VCaP (cell line): ENCODE data around the gene ARFGEF2.
"Not testable (repeated sequence)": the region's sequence is repeated elsewhere in the genome, so short reads cannot be mapped to it uniquely, and the experiment has no call there.

Source experiments
- H3K27ac ChIP-seq: fragments of 450-650 bp; 2 replicates; pipeline ENCODE4 v1.5.1; 2017
- TF ChIP-seq, protein P1 (sequence below): fragments of 450-650 bp; conservative IDR thresholded peaks from 2 replicates; pipeline ENCODE4 v1.5.1; 2017; ENCODE audit warnings: mild to moderate bottlenecking, moderate library complexity

The ARFGEF2 gene

DNA sequence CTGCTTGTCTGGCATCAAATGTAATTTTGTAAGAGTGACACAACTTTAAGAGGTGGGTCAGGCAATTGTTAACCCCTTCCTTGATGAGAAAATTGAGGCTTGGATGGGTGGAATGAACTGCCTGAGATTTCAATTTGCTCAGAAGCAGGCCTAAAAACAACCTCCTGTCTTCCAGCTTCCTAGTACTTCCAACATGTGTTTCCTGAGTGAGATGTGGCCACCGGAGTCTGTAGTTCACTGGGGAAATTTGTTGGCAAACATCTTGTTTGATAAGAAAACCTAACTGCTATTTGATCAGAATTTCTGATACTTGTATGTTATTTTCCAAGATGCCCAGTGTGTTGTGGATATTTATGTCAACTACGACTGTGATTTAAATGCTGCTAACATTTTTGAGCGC lies 51.3 kb downstream of the ARFGEF2 start:
- TF ChIP-seq, protein P1, sequence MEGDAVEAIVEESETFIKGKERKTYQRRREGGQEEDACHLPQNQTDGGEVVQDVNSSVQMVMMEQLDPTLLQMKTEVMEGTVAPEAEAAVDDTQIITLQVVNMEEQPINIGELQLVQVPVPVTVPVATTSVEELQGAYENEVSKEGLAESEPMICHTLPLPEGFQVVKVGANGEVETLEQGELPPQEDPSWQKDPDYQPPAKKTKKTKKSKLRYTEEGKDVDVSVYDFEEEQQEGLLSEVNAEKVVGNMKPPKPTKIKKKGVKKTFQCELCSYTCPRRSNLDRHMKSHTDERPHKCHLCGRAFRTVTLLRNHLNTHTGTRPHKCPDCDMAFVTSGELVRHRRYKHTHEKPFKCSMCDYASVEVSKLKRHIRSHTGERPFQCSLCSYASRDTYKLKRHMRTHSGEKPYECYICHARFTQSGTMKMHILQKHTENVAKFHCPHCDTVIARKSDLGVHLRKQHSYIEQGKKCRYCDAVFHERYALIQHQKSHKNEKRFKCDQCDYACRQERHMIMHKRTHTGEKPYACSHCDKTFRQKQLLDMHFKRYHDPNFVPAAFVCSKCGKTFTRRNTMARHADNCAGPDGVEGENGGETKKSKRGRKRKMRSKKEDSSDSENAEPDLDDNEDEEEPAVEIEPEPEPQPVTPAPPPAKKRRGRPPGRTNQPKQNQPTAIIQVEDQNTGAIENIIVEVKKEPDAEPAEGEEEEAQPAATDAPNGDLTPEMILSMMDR = no peak
- no peak overlapping the region for H3K27ac ChIP-seq

DNA sequence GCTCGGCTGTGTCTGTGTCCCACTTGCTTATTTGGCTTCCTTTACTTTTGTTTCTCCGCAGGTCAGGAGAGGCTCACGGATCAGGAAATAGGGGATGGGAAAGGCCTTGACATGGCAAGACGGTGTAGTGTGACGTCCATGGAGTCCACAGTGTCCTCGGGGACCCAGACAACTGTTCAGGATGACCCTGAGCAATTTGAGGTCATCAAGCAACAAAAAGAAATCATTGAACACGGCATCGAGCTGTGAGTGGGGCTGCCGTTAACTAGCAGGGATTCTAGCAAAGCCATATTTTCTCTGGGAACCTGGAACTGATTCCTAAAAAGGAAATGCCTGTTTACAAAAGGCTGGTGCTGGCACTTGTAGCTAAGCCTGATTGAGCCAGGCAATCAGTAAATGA lies 54.4 kb downstream of the ARFGEF2 start:
- peak overlapping the region; percentile 24 for H3K27ac ChIP-seq

DNA sequence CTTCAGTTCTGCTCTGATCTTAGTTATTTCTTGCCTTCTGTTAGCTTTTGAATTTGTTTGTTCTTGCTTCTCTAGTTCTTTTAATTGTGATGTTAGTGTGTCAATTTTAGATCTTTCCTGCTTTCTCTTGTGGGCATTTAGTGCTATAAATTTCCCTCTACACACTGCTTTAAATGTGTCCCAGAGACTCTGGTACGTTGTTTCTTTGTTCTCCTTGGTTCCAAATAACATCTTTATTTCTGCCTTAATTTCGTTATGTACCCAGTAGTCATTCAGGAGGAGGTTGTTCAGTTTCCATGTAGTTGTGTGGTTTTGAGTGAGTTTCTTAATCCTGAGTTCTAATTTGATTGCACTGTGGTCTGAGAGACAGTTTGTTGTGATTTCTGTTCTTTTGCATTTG lies 58.5 kb downstream of the ARFGEF2 start:
- H3K27ac ChIP-seq = not testable (repeated sequence)

More for the DNA sequence above, 54.4 kb downstream of the ARFGEF2 start:
- TF ChIP-seq, protein P1 = no peak

DNA sequence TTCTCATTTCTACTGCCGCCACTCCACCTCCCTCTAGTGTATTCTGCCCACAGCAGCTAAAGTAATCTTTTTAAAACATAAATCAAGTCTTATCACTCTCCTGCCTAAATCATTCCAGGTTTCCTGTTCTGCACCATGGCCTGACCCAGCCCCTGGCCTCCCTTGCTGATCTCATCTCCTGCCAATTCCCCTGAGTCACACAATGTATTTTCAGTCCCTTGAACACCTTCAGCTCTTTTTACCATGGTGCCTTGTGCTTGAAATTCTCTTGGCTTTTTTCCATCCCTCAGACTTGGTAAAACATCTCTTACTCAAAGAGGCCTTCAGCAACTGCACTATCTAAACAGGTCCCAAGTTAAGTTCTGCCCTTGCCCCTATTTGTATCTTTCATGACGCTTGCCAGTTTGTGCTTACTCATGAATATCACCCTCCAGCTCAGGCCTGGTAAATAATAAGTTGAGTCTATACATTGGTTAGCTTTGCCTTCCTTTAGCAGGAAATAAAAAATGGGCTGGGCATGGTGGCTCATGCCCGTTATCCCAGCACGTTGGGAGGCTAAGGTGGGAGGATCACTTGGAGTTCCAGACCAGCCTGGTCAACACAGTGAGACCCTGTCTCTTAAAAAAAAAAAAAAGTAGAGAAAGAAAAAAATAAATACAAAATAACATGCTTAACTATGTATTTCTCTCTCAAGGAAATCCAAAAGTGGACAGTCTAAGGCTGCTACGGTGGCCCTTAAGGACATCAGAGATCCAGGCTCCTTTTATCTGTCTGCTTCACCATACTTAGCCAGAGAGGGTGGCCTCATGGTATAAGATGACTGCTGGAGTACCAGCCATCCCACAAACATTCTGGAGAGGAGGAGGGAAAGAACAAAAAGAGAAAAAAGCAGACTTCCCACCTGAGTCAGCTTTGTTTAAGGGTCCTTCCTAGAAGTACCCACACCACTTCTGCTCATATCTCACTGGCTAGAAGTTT lies 62.2 kb downstream of the ARFGEF2 start:
- H3K27ac ChIP-seq = no peak overlapping the region
- TF ChIP-seq, protein P1 = no peak

DNA sequence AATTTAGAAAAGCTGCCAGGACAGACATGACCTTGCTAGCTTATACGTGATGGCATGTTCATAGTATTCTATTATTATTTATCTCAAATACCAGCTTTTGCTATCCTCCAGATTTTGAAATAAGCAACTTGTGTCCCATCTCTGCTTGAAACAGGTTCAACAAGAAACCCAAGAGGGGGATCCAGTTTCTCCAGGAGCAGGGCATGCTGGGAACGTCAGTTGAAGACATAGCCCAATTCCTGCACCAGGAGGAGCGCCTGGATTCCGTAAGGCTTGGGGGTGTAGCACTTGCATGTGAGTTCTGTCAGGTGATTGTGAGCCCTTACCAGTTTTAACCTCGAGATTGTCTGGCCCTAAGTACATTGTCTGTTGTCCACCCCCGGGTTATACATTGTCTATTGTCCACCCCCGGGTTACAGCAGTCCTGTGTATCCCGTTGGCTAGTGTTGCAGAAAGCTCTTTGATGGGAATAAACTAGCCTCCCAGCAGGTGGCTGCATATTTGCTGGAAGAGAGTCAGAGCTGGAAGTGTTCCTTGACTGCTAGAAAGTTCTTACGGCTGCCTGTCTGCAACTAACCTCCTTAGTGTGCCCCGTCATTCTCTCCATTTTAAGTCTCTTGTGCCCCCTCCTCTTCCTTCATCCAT lies 63.2 kb downstream of the ARFGEF2 start:
- TF ChIP-seq, protein P1 = no peak
- H3K27ac ChIP-seq = no peak overlapping the region

DNA sequence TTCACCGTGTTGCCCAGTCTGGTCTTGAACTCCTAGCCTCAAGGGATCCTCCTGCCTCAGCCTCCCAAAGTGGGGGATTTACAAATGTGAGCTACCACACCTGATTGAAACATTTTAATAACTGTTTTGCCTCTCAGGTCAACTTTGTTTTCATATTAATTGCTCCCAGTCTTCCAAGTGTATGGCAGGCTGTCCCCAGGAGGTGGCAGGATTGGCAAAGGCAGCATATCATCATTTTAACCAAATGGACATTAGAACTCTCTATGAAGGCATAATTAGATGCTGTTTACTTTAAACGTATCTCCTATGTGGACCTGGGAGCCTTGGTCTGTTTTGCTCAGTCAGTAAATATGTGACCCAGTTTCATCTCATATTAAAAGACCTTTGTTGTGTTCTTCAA lies 65.4 kb downstream of the ARFGEF2 start:
- TF ChIP-seq, protein P1 = peak; percentile 77
- H3K27ac ChIP-seq = no peak overlapping the region

DNA sequence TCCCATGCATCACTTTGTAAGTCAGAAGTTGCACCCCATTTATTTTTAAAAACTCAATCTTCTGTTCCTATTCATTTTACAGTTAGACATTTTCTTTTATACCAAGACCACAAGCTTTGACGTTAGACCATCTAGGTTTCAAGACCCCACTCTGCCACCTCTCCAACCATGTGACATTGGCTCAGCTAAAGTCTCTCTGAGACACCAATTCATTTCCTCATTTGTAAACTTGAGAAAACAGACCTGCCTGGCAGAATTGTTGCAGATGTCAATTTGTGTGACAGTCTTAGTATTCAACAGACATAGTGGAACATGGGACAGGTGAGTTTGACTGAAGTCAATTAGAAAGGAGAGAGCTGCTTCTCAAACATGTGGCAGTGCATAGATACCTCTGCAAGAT lies 69.0 kb downstream of the ARFGEF2 start:
- H3K27ac ChIP-seq = no peak overlapping the region
- TF ChIP-seq, protein P1 = no peak

DNA sequence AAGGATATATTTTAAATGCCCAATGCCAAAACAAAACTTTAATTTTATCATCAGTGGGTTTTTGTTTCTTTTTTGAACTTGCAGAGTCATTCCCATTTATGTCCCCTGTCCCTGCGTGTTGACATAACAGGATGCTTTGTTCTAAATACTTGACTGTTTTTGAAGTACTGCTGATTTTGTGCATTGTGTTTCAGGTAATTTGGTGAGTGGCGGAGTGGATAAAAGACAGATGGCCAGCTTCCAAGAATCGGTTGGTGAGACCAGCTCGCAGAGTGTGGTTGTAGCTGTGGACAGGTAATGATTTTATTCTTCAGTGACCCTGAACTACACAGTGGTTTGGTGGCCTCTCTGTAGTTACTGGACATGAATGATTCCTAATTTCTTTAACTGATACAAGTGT lies 74.1 kb downstream of the ARFGEF2 start:
- TF ChIP-seq, protein P1 = no peak
- peak overlapping the region; percentile 4; the same call in 1 of the 2 replicates for H3K27ac ChIP-seq
